Measurements from ENCODE around the gene PDCD2L.

Gene PDCD2L

DNA sequence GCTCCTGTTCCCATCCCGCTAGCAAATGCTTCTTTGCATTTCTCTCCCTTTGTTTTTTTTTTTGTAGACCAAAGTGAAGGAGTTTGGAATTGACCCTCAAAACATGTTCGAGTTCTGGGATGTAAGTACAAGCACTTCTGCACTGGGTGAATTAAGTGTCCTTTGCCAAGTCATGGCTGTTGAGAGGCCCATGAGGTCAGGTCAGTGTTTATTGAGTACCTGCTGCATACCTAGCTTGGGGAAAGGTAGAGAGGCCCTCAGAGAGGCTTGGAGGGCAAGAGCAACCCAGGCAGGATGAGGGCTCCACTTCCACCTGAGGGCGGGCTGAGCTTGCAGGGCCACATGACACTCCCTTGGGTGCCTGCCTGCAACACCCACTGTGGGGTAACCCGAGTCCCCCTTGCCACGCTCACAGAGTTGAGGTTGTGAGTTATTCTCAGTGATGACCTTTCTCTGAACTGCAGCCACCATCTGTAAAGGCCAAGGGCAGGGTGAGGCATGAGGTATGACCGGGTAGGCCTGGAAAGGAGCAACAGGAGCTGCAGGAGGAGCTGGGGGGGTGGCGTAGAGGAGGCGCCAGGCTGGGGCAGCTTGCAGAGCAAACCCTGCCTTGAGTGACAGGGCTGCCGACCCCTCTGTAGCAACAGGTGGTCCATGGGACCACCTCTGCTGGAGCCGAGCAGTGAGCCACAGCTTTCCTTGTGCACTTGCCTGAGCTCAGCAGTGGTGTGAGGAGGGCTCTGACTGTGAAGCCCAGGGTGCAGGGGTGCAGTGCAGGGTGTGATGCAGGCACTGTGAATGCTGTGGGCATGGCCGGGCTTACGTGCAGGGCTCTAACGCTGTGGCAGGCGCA lies 22.6 kb upstream of the PDCD2L start:
- Histone ChIP-seq H3K9ac (no peak overlapping the region), H2AFZ (no peak overlapping the region), H3K27me3 (ENCODE audit: control insufficient read depth, insufficient read depth, low read length) (no peaks in the 10 kb centered on the region), H3K36me3 (ENCODE audit: control insufficient read depth, insufficient read depth, low read length) (no peaks in the 10 kb centered on the region), H3K4me3 (ENCODE audit: low read depth, low read length) (no peak overlapping the region), H3K79me2 (peaks cover 82% of the 10 kb centered on the region), H3K27ac (no peak overlapping the region), H3K9me3 (ENCODE audit: control insufficient read depth, low read length) (no peaks in the 10 kb centered on the region), H3K4me1 (no peaks in the 10 kb centered on the region), H3K4me2 (ENCODE audit: low read length) (no peak overlapping the region)
- TF ChIP-seq, protein P1, sequence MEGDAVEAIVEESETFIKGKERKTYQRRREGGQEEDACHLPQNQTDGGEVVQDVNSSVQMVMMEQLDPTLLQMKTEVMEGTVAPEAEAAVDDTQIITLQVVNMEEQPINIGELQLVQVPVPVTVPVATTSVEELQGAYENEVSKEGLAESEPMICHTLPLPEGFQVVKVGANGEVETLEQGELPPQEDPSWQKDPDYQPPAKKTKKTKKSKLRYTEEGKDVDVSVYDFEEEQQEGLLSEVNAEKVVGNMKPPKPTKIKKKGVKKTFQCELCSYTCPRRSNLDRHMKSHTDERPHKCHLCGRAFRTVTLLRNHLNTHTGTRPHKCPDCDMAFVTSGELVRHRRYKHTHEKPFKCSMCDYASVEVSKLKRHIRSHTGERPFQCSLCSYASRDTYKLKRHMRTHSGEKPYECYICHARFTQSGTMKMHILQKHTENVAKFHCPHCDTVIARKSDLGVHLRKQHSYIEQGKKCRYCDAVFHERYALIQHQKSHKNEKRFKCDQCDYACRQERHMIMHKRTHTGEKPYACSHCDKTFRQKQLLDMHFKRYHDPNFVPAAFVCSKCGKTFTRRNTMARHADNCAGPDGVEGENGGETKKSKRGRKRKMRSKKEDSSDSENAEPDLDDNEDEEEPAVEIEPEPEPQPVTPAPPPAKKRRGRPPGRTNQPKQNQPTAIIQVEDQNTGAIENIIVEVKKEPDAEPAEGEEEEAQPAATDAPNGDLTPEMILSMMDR (IDR thresholded peaks at IDR 0.05), result no peak

DNA sequence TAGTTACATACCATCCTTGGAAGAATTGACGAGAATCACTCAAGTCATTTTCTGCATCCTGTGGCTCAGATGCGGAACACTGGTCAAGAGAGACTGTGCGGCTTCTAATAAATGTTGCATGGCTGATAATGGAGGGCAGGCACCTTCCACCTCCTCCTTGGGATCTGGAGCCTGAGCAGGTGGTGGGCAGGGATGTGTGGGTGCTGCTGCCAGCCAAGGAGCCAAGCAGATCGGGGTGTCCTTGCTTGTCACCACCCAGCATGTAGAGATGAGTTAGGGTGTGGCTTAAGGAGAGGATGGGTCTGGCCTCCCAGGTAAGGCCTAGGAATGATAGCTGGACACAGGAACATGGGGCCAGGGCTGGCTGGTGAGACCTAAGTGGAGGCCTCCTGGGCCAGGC lies 21.7 kb upstream of the PDCD2L start:
- H3K4me3 ChIP-seq (ENCODE audit: low read depth, low read length), result no peak overlapping the region
- no peak overlapping the region for H2AFZ ChIP-seq
- TF ChIP-seq, protein P1 (IDR thresholded peaks at IDR 0.05), result no peak
- H3K4me2 ChIP-seq (ENCODE audit: low read length), result no peak overlapping the region
- no peaks in the 10 kb centered on the region for H3K36me3 ChIP-seq (ENCODE audit: control insufficient read depth, insufficient read depth, low read length)
- no peaks in the 10 kb centered on the region for H3K27me3 ChIP-seq (ENCODE audit: control insufficient read depth, insufficient read depth, low read length)
- no peaks in the 10 kb centered on the region for H3K4me1 ChIP-seq
- H3K27ac ChIP-seq, result no peak overlapping the region
- no peak overlapping the region for H3K9ac ChIP-seq
- H3K79me2 ChIP-seq, result peaks cover 82% of the 10 kb centered on the region
- H3K9me3 ChIP-seq (ENCODE audit: control insufficient read depth, low read length), result no peaks in the 10 kb centered on the region

DNA sequence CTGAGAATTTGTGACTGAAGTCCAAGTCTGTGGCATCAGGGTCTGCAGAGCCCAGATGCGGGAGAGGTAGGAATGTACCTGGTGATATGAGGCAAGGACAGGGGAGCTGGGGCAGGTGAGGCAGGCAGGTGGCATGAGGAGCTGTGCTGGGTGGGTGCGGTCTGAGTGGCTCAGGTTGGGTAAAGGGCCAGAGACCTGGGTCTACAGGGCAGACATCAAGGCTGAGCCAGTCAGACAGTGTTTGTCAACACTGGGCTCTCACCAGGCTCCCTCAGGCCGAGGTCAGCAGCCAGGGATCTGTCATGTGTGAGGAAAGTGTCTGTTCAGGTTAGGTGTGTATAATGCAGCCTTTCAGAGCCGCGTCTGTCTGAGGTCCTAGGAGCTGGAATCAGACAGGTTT lies 20.6 kb upstream of the PDCD2L start:
- Histone ChIP-seq H3K27me3 (ENCODE audit: control insufficient read depth, insufficient read depth, low read length) (no peaks in the 10 kb centered on the region), H3K4me2 (ENCODE audit: low read length) (no peak overlapping the region), H3K4me1 (no peaks in the 10 kb centered on the region), H3K9ac (no peak overlapping the region), H3K79me2 (peaks cover 79% of the 10 kb centered on the region), H3K9me3 (ENCODE audit: control insufficient read depth, low read length) (no peaks in the 10 kb centered on the region), H3K36me3 (ENCODE audit: control insufficient read depth, insufficient read depth, low read length) (no peaks in the 10 kb centered on the region), H3K27ac (no peak overlapping the region), H2AFZ (no peak overlapping the region), H3K4me3 (ENCODE audit: low read depth, low read length) (no peak overlapping the region)
- TF ChIP-seq, protein P1 (IDR thresholded peaks at IDR 0.05), result no peak

DNA sequence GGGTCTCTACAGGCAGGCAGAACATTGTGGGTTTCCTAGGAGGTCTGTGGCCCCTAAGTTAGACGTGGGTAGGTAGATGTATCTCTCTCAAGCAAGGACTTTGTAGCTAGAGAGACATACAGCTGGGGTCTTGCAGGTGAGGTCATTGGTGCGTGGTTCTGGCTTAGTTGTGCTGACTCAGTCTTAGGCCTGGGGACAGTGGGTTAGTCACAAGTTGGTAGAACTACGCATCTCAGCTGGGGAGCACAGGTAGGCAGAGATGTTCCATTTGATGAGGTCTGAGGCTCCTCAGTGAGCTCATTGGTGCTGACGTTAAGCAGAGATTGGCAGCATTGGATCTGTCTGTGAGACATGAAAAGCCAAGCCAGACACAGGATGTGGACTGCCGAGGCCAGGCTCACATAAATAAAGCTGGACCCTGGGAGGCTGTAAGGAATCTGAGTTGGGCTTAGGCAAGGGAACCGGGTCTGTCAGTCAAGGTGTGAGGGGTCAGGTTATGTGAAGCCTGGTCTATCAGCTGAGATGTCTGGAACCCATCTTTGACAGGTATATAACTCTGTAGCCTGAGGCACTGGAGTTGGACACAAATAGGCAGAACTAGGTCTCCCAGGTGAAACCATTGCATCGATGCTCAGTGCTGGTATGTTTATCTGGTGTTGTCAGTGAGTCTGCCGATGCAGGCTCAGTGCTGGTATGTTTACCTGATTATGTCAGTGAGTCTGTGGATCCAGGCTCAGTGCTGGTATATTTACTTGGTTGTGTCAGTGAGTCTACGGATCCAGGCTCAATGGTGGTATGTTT lies 17.4 kb upstream of the PDCD2L start:
- Histone ChIP-seq H3K9me3 (ENCODE audit: control insufficient read depth, low read length) (no peaks in the 10 kb centered on the region), H2AFZ (no peak overlapping the region), H3K27me3 (ENCODE audit: control insufficient read depth, insufficient read depth, low read length) (no peaks in the 10 kb centered on the region), H3K9ac (no peak overlapping the region), H3K27ac (no peak overlapping the region), H3K4me2 (ENCODE audit: low read length) (no peak overlapping the region), H3K79me2 (peaks cover 80% of the 10 kb centered on the region), H3K4me1 (no peaks in the 10 kb centered on the region), H3K4me3 (ENCODE audit: low read depth, low read length) (no peak overlapping the region), H3K36me3 (ENCODE audit: control insufficient read depth, insufficient read depth, low read length) (no peaks in the 10 kb centered on the region)
- TF ChIP-seq, protein P1 (IDR thresholded peaks at IDR 0.05), result no peak

Data from parathyroid adenoma (tissue), 2 donors.